GM12891 (cell line): ENCODE results near the gene GIMAP4.

Experiments used
- POLR2A ChIP-seq: IDR thresholded peaks from 2 replicates; pipeline ENCODE4 v1.6.1; 2011; ENCODE audit warnings: low read depth, low read length, control low read depth
- POLR2AphosphoS5 ChIP-seq: IDR thresholded peaks from 2 replicates; pipeline ENCODE4 v1.6.1; 2011; ENCODE audit warnings: low read depth, low read length, control low read depth
- TAF1 ChIP-seq: IDR thresholded peaks from 2 replicates; pipeline ENCODE4 v1.6.1; 2011; ENCODE audit warnings: low read depth, low read length, control low read depth

DNA sequence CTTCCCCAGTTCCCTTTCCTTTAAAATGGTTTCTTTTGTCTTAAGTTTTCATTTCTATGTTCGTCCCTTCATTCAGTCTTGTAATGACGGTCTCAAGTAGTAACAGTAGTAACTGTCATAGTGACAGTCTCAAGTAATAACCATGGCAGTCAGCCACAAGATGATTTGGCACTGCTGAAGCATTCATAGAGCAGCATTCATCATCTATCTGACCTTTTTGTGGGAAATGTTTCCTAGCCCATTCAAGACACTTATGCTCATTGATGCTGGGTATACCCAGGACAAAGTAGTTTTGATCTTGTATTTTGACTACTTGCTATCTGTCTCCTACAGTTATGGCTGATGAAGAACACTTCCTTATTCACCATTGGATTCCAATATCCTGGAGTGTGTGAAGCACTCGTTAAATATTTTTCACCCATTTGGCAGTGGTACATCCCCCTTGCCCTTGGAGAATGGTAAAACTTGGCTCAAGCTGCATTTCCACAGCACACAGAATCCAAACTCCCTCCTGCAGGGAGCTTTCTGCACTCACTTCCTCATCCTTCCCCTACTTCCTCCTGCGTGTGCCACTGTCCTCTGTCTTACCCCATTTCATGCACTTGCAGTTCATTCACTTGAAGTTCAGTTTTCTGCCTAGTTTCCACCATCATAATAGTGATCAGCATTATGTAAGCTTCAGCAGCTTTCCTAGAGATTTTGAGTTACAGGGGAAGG is 19.0 kb downstream of the GIMAP4 start:
- TF ChIP-seq TAF1: no peak
- no peak for TF ChIP-seq POLR2AphosphoS5
- no peak for TF ChIP-seq POLR2A
